A549 (cell line): ENCODE measurements around the gene SIAH3. TPM values are rescaled to one million over a fixed set of nuclear protein-coding genes. Genes with fewer than 3 reads are reported as not detected.

ENCODE experiments used
- ATAC-seq, 2 experiments: fragments of 200-7000 bp in 1 of 2; fragments of >200 bp in 1 of 2; cut with Nextera tagmentation in 1 of 2; cut with Tn5 transposase in 1 of 2; 3 replicates each; pipeline versions ENCODE4 v1.8.0 to v1.9.1; 2018 to 2020; ENCODE audit warnings: mild to moderate bottlenecking in 1 of 2, moderate library complexity in 1 of 2
- CTCF ChIA-PET: fragments of 300-600 bp; sonication (Branson Sonifier 250); formaldehyde crosslinking; extraction: SDS; loops from one replicate; lab custom pipeline; 2021; ENCODE audit warnings: antibody characterized with exemption, inconsistent platforms; lab: Yijun Ruan, JAX
- POLR2A ChIA-PET: fragments of 350-600 bp; formaldehyde crosslinking; extraction: SDS; loops from one replicate; lab custom pipeline; 2021; ENCODE audit warnings: antibody characterized with exemption, inconsistent platforms; lab: Yijun Ruan, JAX
- DNase-seq, 2 experiments: peaks; one replicate each; pipeline versions ENCODE4 v3.0.0 to v3.0.0-alpha.2; 2011 to 2016; ENCODE audit warnings: low read depth in 1 of 2, low spot score in 1 of 2
- FAIRE-seq: peaks from 2 replicates; lab custom pipeline; 2011; peaks lifted over from hg19 to GRCh38; lab: Jason Lieb, UNC
- H3K27ac ChIP-seq, 2 experiments: fragments of >200 bp; sonication (Bioruptor Twin); formaldehyde crosslinking; 3 replicates each; pipeline ENCODE4 v1.5.1; 2016 to 2017
- H3K4me1 ChIP-seq: fragments of >200 bp; sonication (Bioruptor Twin); formaldehyde crosslinking; 3 replicates; pipeline ENCODE4 v1.6.1; 2016
- H3K4me2 ChIP-seq: fragments of >200 bp; sonication (Bioruptor Twin); formaldehyde crosslinking; 3 replicates; pipeline ENCODE4 v1.6.1; 2016
- H3K4me3 ChIP-seq: fragments of >200 bp; sonication (Bioruptor Twin); formaldehyde crosslinking; 3 replicates; pipeline ENCODE4 v1.5.1; 2016
- H3K9me3 ChIP-seq: fragments of >200 bp; sonication (Bioruptor Twin); formaldehyde crosslinking; 3 replicates; pipeline ENCODE4 v1.6.1; 2016
- ATOH8 ChIP-seq: fragments of 250-450 bp; sonication (Bioruptor Pico); IDR thresholded peaks from 2 replicates; pipeline ENCODE4 v1.5.0; 2020; ENCODE audit warnings: low read depth, mild to moderate bottlenecking, moderate library complexity
- CBX8 ChIP-seq: fragments of 200-600 bp; sonication (generic); IDR thresholded peaks from 2 replicates; pipeline ENCODE4 v1.6.1; 2016
- CHD2 ChIP-seq: fragments of 150-350 bp; IDR thresholded peaks from 2 replicates; pipeline ENCODE4 v1.6.1; 2014; ENCODE audit warnings: low read length; ENCODE audit not compliant: partially characterized antibody
- CHD4 ChIP-seq: fragments of 200-600 bp; sonication (generic); IDR thresholded peaks from 2 replicates; pipeline ENCODE4 v1.6.1; 2016; ENCODE audit warnings: antibody characterized with exemption, mild to moderate bottlenecking, borderline replicate concordance
- CTCF ChIP-seq: fragments of >200 bp; sonication (Bioruptor Twin); formaldehyde crosslinking; IDR thresholded peaks from 3 replicates; pipeline ENCODE4 v1.5.1; 2016
- ELK1 ChIP-seq: fragments of 150-350 bp; IDR thresholded peaks from 2 replicates; pipeline ENCODE4 v1.6.1; 2014; ENCODE audit warnings: low read depth, mild to moderate bottlenecking, low read length
- EP300 ChIP-seq, 2 experiments: fragments of >200 bp; sonication (Bioruptor Twin); formaldehyde crosslinking; IDR thresholded peaks; 2 replicates in 1 of 2; 3 replicates in 1 of 2; pipeline ENCODE4 v1.6.1; 2016 to 2017
- ESRRA ChIP-seq: fragments of 150-350 bp; IDR thresholded peaks from 2 replicates; pipeline ENCODE4 v1.6.1; 2014; ENCODE audit warnings: mild to moderate bottlenecking, low read length, borderline replicate concordance
- FOSL2 ChIP-seq, 2 experiments: fragments of 450-650 bp in 1 of 2; fragments of >200 bp in 1 of 2; sonication (Bioruptor Twin) in 1 of 2; formaldehyde crosslinking; IDR thresholded peaks; 2 replicates each; pipeline versions ENCODE4 v1.5.0 to v1.6.1; 2016 to 2020; ENCODE audit warnings: mild to moderate bottlenecking in 1 of 2, moderate library complexity in 1 of 2
- HEYL ChIP-seq: fragments of 250-450 bp; sonication (Bioruptor Pico); IDR thresholded peaks from 2 replicates; pipeline ENCODE4 v1.8.0; 2021; ENCODE audit warnings: mild to moderate bottlenecking, moderate library complexity
- JUN ChIP-seq, 2 experiments: fragments of >200 bp; sonication (Bioruptor Twin); formaldehyde crosslinking; IDR thresholded peaks; 2 replicates in 1 of 2; 3 replicates in 1 of 2; pipeline ENCODE4 v1.6.1; 2016 to 2017
- JUNB ChIP-seq: fragments of >200 bp; sonication (Bioruptor Twin); formaldehyde crosslinking; IDR thresholded peaks from 2 replicates; pipeline ENCODE4 v1.6.1; 2016
- MAX ChIP-seq: IDR thresholded peaks from 2 replicates; pipeline ENCODE4 v1.6.1; 2012
- NPAS2 ChIP-seq: fragments of 250-450 bp; sonication (Bioruptor Pico); IDR thresholded peaks from 2 replicates; pipeline ENCODE4 v1.8.0; 2022; ENCODE audit warnings: mild to moderate bottlenecking, moderate library complexity, borderline replicate concordance
- PBX3 ChIP-seq: IDR thresholded peaks from 2 replicates; pipeline ENCODE4 v1.6.1; 2012
- SMC3 ChIP-seq: fragments of >200 bp; sonication (Bioruptor Twin); formaldehyde crosslinking; IDR thresholded peaks from 3 replicates; pipeline ENCODE4 v1.6.1; 2018; ENCODE audit warnings: inconsistent platforms
- TP53 ChIP-seq: fragments of 250-450 bp; sonication (Bioruptor Pico); IDR thresholded peaks from 2 replicates; pipeline ENCODE4 v1.5.0; 2021; ENCODE audit warnings: mild to moderate bottlenecking, moderate library complexity
- USF2 ChIP-seq: fragments of 450-650 bp; IDR thresholded peaks from 2 replicates; pipeline ENCODE4 v1.6.1; 2014; ENCODE audit warnings: antibody characterized with exemption
- WGBS: methylation state at CpG from one replicate; pipeline ENCODE4 v1.1.6; 2017; ENCODE audit errors: missing lambda C conversion rate; 5-methylcytosine and 5-hydroxymethylcytosine counted together
- polyA plus RNA-seq, 4 experiments: library from polyadenylated mRNA; depleted of rRNA in 3 of 4; stranded (reverse); fragments of >200 nt; fragmentation: RNase III in 1 of 4; extraction: RNeasy Plus Mini Kit Qiagen cat#74134 plus additional on column Dnase treatment in 1 of 4; gene quantifications; 2 replicates in 3 of 4; 3 replicates in 1 of 4; pipeline ENCODE4 v1.2.3, GENCODE V29; 2011 to 2017

The SIAH3 gene
- polyA plus RNA-seq, 2 of the 4 experiments (the other 2 are of a cell fraction), result not detected

- no peak for TF ChIP-seq MAX
These were observed 63.5 kb downstream of the SIAH3 start (continued) for GRCh38 chr13:45788011-45788410.

- Histone ChIP-seq H3K4me3 (no peak overlapping the region), H3K9me3 (no peaks in the 10 kb centered on the region), H3K4me2 (no peak overlapping the region), H3K27ac (no peak overlapping the region), H3K4me1 (no peaks in the 10 kb centered on the region)
- ChIA-PET CTCF (no interaction called here), POLR2A (no interaction called here)
- ATAC-seq, result no peak
- 37% methylated on average over 2 of the region's 2 CpGs for WGBS
- no peak for DNase-seq
- FAIRE-seq, result no peak
- no peak for TF ChIP-seq CHD2
- no peak for TF ChIP-seq PBX3
- TF ChIP-seq JUNB, result no peak
- TF ChIP-seq NPAS2 (CRISPR knock-in tag), result no peak
These were observed 64.2 kb downstream of the SIAH3 start for GRCh38 chr13:45787346-45787745.

GRCh38 chr13:45786293-45786920 lies 65.1 kb downstream of the SIAH3 start:
- H3K4me1 ChIP-seq, result no peaks in the 10 kb centered on the region
- ChIA-PET POLR2A (no interaction called here), CTCF (no interaction called here)
- no peak overlapping the region for H3K4me2 ChIP-seq
- H3K27ac ChIP-seq, result no peak overlapping the region
- no peak overlapping the region for H3K4me3 ChIP-seq
- 15% methylated on average over 6 of the region's 6 CpGs for WGBS
- TF ChIP-seq SMC3, result no peak
- no peak for TF ChIP-seq EP300 (IDR thresholded peaks at IDR 0.05)
- no peak for TF ChIP-seq JUN (IDR thresholded peaks at IDR 0.05)
- no peak for TF ChIP-seq USF2
- TF ChIP-seq ELK1, result no peak
- no peak for TF ChIP-seq FOSL2 (IDR thresholded peaks at IDR 0.05)
- no peak for TF ChIP-seq FOSL2 (CRISPR knock-in tag; IDR thresholded peaks at IDR 0.05)
- TF ChIP-seq HEYL (CRISPR knock-in tag), result no peak
- TF ChIP-seq ESRRA, result no peak
- no peak for TF ChIP-seq CHD4
- no peak for TF ChIP-seq TP53 (CRISPR knock-in tag)
- TF ChIP-seq CBX8, result no peak
- TF ChIP-seq ATOH8 (CRISPR knock-in tag), result no peak
- no peak for TF ChIP-seq CTCF
- DNase-seq, result no peak
- no peaks in the 10 kb centered on the region for H3K9me3 ChIP-seq
- FAIRE-seq, result no peak
- ATAC-seq, result no peak
